Measurements from ENCODE around the gene ROS1.

ROS1 gene

GRCh38 chr6:117345292-117345610 lies 80.5 kb downstream of the ROS1 start (continued):
- TF ChIP-seq BACH2 (CRISPR knock-in tag; IDR thresholded peaks at IDR 0.05; ENCODE audit: borderline replicate concordance) (no peak), ZNF8 (CRISPR knock-in tag; IDR thresholded peaks at IDR 0.05) (no peak)

GRCh38 chr6:117344444-117345291 lies 81.1 kb downstream of the ROS1 start:
- TF ChIP-seq TSHZ2 (CRISPR knock-in tag; IDR thresholded peaks at IDR 0.05) (no peak), POU6F1 (CRISPR knock-in tag; IDR thresholded peaks at IDR 0.05; ENCODE audit: borderline replicate concordance, low read depth) (no peak), PPARA (CRISPR knock-in tag; IDR thresholded peaks at IDR 0.05; ENCODE audit: borderline replicate concordance) (no peak), TOX (CRISPR knock-in tag; IDR thresholded peaks at IDR 0.05; ENCODE audit: borderline replicate concordance) (no peak), ARNTL (CRISPR knock-in tag; IDR thresholded peaks at IDR 0.05; ENCODE audit: borderline replicate concordance, low read depth) (no peak), ISL1 (CRISPR knock-in tag; IDR thresholded peaks at IDR 0.05) (no peak), ESRRG (CRISPR knock-in tag; IDR thresholded peaks at IDR 0.05) (no peak), CREB5 (CRISPR knock-in tag; IDR thresholded peaks at IDR 0.05; ENCODE audit: low read depth) (no peak), BACH2 (CRISPR knock-in tag; IDR thresholded peaks at IDR 0.05; ENCODE audit: borderline replicate concordance) (no peak), ZC3H10 (CRISPR knock-in tag; IDR thresholded peaks at IDR 0.05) (no peak), PATZ1 (CRISPR knock-in tag; IDR thresholded peaks at IDR 0.05; ENCODE audit: borderline replicate concordance) (no peak), ZNF565 (CRISPR knock-in tag; conservative IDR thresholded peaks at IDR 0.05; ENCODE audit: low read depth) (no peak), CSDC2 (CRISPR knock-in tag; IDR thresholded peaks at IDR 0.05) (no peak), TCF4 (CRISPR knock-in tag; IDR thresholded peaks at IDR 0.05; ENCODE audit: borderline replicate concordance) (no peak), ZNF70 (CRISPR knock-in tag; IDR thresholded peaks at IDR 0.05) (no peak), SNAI2 (CRISPR knock-in tag; IDR thresholded peaks at IDR 0.05) (no peak), GLIS3 (CRISPR knock-in tag; IDR thresholded peaks at IDR 0.05) (no peak), OSR1 (CRISPR knock-in tag; IDR thresholded peaks at IDR 0.05) (no peak), CSRNP3 (CRISPR knock-in tag; IDR thresholded peaks at IDR 0.05) (no peak), ZNF8 (CRISPR knock-in tag; IDR thresholded peaks at IDR 0.05) (no peak)
- ATAC-seq, result peak; percentile 40

GRCh38 chr6:117338567-117338966 lies 87.2 kb downstream of the ROS1 start:
- no peak for ATAC-seq
- TF ChIP-seq POU6F1 (CRISPR knock-in tag; IDR thresholded peaks at IDR 0.05; ENCODE audit: borderline replicate concordance, low read depth) (no peak), OSR1 (CRISPR knock-in tag; IDR thresholded peaks at IDR 0.05) (no peak), CSDC2 (CRISPR knock-in tag; IDR thresholded peaks at IDR 0.05) (no peak), ZNF8 (CRISPR knock-in tag; IDR thresholded peaks at IDR 0.05) (no peak), TOX (CRISPR knock-in tag; IDR thresholded peaks at IDR 0.05; ENCODE audit: borderline replicate concordance) (no peak), RARB (CRISPR knock-in tag; IDR thresholded peaks at IDR 0.05) (no peak), BACH2 (CRISPR knock-in tag; IDR thresholded peaks at IDR 0.05; ENCODE audit: borderline replicate concordance) (no peak), CREB5 (CRISPR knock-in tag; IDR thresholded peaks at IDR 0.05; ENCODE audit: low read depth) (no peak), ZNF565 (CRISPR knock-in tag; conservative IDR thresholded peaks at IDR 0.05; ENCODE audit: low read depth) (no peak), ZFP3 (CRISPR knock-in tag; IDR thresholded peaks at IDR 0.05) (no peak), ESRRG (CRISPR knock-in tag; IDR thresholded peaks at IDR 0.05) (no peak), ZC3H10 (CRISPR knock-in tag; IDR thresholded peaks at IDR 0.05) (no peak), TCF4 (CRISPR knock-in tag; IDR thresholded peaks at IDR 0.05; ENCODE audit: borderline replicate concordance) (no peak)
